ENCODE measurements around the gene SCEL.

- no peak for TF ChIP-seq ARNT (IDR thresholded peaks at IDR 0.05)
- TF ChIP-seq CTBP1 (IDR thresholded peaks at IDR 0.05; ENCODE audit: borderline replicate concordance) = no peak
- TF ChIP-seq SP1 (IDR thresholded peaks at IDR 0.05) = no peak
- no peak for TF ChIP-seq BHLHE40 (IDR thresholded peaks at IDR 0.05; ENCODE audit: borderline replicate concordance)
- TF ChIP-seq L3MBTL2 (conservative IDR thresholded peaks at IDR 0.05) = no peak
- no peak for TF ChIP-seq ZNF384 (IDR thresholded peaks at IDR 0.05)
These were observed 45.2 kb downstream of the SCEL start for GRCh38 chr13:77580748-77581147.
